ENCODE measurements around the gene RAD54L.

The RAD54L gene

GRCh38 chr1:46289976-46290375, 42.4 kb downstream of the RAD54L start:
- Histone ChIP-seq H3K4me3 (ENCODE audit: insufficient read depth, low read length, poor library complexity, severe bottlenecking) (no peak overlapping the region), H3K9ac (ENCODE audit: low read length) (no peak overlapping the region), H3K9me2 (replicated peaks; ENCODE audit: insufficient read depth, low read length) (no peaks in the 10 kb centered on the region), H4K20me1 (ENCODE audit: low read depth, low read length) (no peaks in the 10 kb centered on the region), H3K27ac (ENCODE audit: low read depth, low read length) (no peak overlapping the region), H3K4me2 (ENCODE audit: low read depth, low read length, poor library complexity, severe bottlenecking) (no peak overlapping the region), H3K79me2 (ENCODE audit: insufficient read depth, low read length) (no peaks in the 10 kb centered on the region), H2AFZ (ENCODE audit: low read depth, low read length, severe bottlenecking) (no peak overlapping the region), H3F3A (ENCODE audit: insufficient read depth) (peaks cover 6% of the 10 kb centered on the region; the same call in 1 of the 2 replicates), H3K27me3 (ENCODE audit: low read length) (no peaks in the 10 kb centered on the region), H3K9me3 (ENCODE audit: insufficient read depth, low read length) (no peaks in the 10 kb centered on the region), H3K36me3 (ENCODE audit: low read length) (no peaks in the 10 kb centered on the region)
- TF ChIP-seq EZH2phosphoT487 (conservative IDR thresholded peaks at IDR 0.05; ENCODE audit: low read length) (no peak), CTCF (IDR thresholded peaks at IDR 0.05; ENCODE audit: insufficient read depth, low read length, poor library complexity, severe bottlenecking) (no peak)

GRCh38 chr1:46295306-46295705, 47.7 kb downstream of the RAD54L start:
- Histone ChIP-seq H2AFZ (ENCODE audit: low read depth, low read length, severe bottlenecking) (no peak overlapping the region), H3F3A (ENCODE audit: insufficient read depth) (peaks cover 3% of the 10 kb centered on the region; the same call in 1 of the 2 replicates), H3K9ac (ENCODE audit: low read length) (no peak overlapping the region), H3K27ac (ENCODE audit: low read depth, low read length) (no peak overlapping the region), H3K36me3 (ENCODE audit: low read length) (no peaks in the 10 kb centered on the region), H4K20me1 (ENCODE audit: low read depth, low read length) (no peaks in the 10 kb centered on the region), H3K4me2 (ENCODE audit: low read depth, low read length, poor library complexity, severe bottlenecking) (no peak overlapping the region), H3K27me3 (ENCODE audit: low read length) (no peaks in the 10 kb centered on the region), H3K9me3 (ENCODE audit: insufficient read depth, low read length) (no peaks in the 10 kb centered on the region), H3K9me2 (replicated peaks; ENCODE audit: insufficient read depth, low read length) (no peaks in the 10 kb centered on the region), H3K4me3 (ENCODE audit: insufficient read depth, low read length, poor library complexity, severe bottlenecking) (no peak overlapping the region), H3K79me2 (ENCODE audit: insufficient read depth, low read length) (0 out of 2 replicates have a peak, but pooled peaks cover 8% of the 10 kb centered on the region)
- TF ChIP-seq CTCF (IDR thresholded peaks at IDR 0.05; ENCODE audit: insufficient read depth, low read length, poor library complexity, severe bottlenecking) (no peak), EZH2phosphoT487 (conservative IDR thresholded peaks at IDR 0.05; ENCODE audit: low read length) (no peak)

GRCh38 chr1:46298387-46298786, 50.8 kb downstream of the RAD54L start:
- no peak overlapping the region for H3K4me2 ChIP-seq (ENCODE audit: low read depth, low read length, poor library complexity, severe bottlenecking)
- H3K27me3 ChIP-seq (ENCODE audit: low read length), result no peaks in the 10 kb centered on the region
- H3K36me3 ChIP-seq (ENCODE audit: low read length), result no peaks in the 10 kb centered on the region
- H3K4me3 ChIP-seq (ENCODE audit: insufficient read depth, low read length, poor library complexity, severe bottlenecking), result no peak overlapping the region
- H3F3A ChIP-seq (ENCODE audit: insufficient read depth), result peaks cover 7% of the 10 kb centered on the region; the same call in 1 of the 2 replicates
- TF ChIP-seq EZH2phosphoT487 (conservative IDR thresholded peaks at IDR 0.05; ENCODE audit: low read length) (no peak), CTCF (IDR thresholded peaks at IDR 0.05; ENCODE audit: insufficient read depth, low read length, poor library complexity, severe bottlenecking) (no peak)
- no peaks in the 10 kb centered on the region for H4K20me1 ChIP-seq (ENCODE audit: low read depth, low read length)
- no peak overlapping the region for H3K9ac ChIP-seq (ENCODE audit: low read length)
- H3K9me3 ChIP-seq (ENCODE audit: insufficient read depth, low read length), result no peaks in the 10 kb centered on the region
- no peak overlapping the region for H3K27ac ChIP-seq (ENCODE audit: low read depth, low read length)
- H3K79me2 ChIP-seq (ENCODE audit: insufficient read depth, low read length), result peaks cover 33% of the 10 kb centered on the region; the same call in 1 of the 2 replicates
- H2AFZ ChIP-seq (ENCODE audit: low read depth, low read length, severe bottlenecking), result no peak overlapping the region
- no peaks in the 10 kb centered on the region for H3K9me2 ChIP-seq (replicated peaks; ENCODE audit: insufficient read depth, low read length)
